ENCODE measurements around the gene DGKG. TPM values are rescaled to one million over a fixed set of nuclear protein-coding genes. Genes with fewer than 3 reads are reported as not detected.

Gene DGKG
- total RNA-seq, 2 experiments from 2014 or later: 0.20 to 0.66 TPM

DNA sequence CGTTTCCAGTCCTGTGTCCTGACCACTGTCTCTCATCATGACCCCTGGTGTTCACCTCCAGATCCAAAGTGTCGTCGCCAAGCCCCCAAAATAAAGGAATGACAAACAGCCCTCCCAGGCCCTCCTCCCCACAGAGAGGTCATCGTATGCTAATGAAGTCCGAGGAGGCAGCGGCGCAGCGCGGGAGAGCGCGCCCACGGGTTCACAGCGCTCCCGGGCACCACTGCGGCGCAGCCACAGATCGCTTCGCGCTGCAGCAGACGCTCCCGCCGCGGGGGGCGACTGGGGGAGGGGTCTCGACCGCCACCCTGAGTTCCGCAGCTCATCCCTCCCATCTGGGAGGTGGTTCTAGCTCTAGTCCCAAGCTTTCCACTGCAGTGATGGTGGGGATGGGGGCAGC is 1.3 kb downstream of the DGKG start:
- H3K27me3 Mint-ChIP-seq: peaks cover 60% of the 10 kb centered on the region
- ATAC-seq (no peak), DNase-seq (no peak)
- no peaks in the 10 kb centered on the region for H3K4me1 Mint-ChIP-seq
- no peaks in the 10 kb centered on the region for H3K9me3 Mint-ChIP-seq (ENCODE audit: low read depth)
- CTCF ChIA-PET: no interaction called here
- H3K4me3 Mint-ChIP-seq: no peak overlapping the region
- no peaks in the 10 kb centered on the region for H3K36me3 Mint-ChIP-seq
- H3K27ac Mint-ChIP-seq: no peak overlapping the region

DNA sequence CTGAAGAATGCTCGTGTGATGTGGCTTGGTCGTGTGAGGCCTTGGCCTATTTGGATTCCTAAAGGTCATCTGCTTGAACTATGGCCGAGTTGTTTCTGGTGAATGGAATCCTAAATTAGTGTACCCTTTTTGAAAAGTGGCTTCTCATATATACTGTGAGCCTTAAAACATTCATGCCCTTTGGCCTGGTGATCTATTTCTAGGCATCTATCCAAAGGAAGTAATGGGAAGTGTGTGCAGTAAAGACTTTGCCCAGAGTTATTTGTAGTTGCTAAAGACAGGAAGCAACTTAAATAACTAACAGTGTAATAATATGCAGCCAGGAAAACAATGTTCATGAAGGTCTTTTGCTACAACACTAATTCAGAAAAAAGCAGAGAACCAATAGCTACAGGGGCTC is 3.0 kb downstream of the DGKG start:
- CTCF ChIA-PET: interaction anchor here (1.3 kb wide), 1 partner anchor 258 kb away, joined by 3 read pairs; no protein-coding TSS in a partner anchor
- Mint-ChIP-seq H3K4me1 (no peaks in the 10 kb centered on the region), H3K27me3 (peaks cover 50% of the 10 kb centered on the region), H3K36me3 (no peaks in the 10 kb centered on the region), H3K27ac (no peak overlapping the region), H3K9me3 (ENCODE audit: low read depth) (no peaks in the 10 kb centered on the region), H3K4me3 (no peak overlapping the region)
- DNase-seq: no peak
- no peak for ATAC-seq

DNA sequence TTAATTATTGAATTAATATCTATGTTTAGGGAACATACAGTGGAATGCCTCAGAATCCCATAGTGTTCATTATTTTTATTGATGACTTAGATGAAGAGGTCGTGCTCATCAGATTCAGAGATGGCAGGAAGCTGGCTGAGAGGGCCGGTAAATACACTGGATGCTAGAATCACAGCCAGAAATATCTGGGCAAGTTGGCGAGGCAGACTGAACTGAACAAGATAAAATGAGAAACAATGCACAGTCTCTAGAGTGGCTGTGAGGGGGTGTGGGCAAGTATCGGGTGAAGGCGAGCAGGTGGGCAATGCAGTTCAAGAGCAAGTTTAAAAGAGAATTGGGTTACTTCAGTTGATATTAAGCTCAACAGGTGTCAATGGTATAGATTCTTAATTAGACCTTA is 5.9 kb downstream of the DGKG start:
- no peak for DNase-seq
- H3K27me3 Mint-ChIP-seq: peaks cover 34% of the 10 kb centered on the region
- no peaks in the 10 kb centered on the region for H3K36me3 Mint-ChIP-seq

DNA sequence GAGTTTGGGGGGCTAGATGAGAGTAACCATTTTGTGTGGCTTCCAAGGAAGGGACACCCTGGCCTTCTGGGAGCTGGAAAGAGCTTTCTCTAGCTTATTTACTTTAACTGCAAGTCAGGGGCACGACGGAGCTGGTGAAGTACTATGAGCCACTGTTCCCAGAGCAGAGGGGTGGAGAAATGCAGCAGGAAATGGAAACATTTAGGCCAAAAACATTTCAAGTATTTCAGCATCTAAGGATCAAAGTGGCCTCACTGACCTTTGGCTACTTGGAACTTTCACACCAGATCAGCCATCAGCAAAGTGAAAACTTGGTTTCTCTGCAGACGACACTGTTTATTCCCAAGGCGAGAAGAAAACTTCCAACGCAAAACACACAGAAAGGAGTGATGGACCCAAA is 7.9 kb downstream of the DGKG start:
- Mint-ChIP-seq H3K27ac (no peak overlapping the region), H3K9me3 (ENCODE audit: low read depth) (no peaks in the 10 kb centered on the region), H3K27me3 (peaks cover 26% of the 10 kb centered on the region), H3K4me3 (no peak overlapping the region), H3K4me1 (no peaks in the 10 kb centered on the region), H3K36me3 (no peaks in the 10 kb centered on the region)
- CTCF ChIA-PET: no interaction called here
- DNase-seq (no peak), ATAC-seq (no peak)

More for the DNA sequence above, 5.9 kb downstream of the DGKG start:
- CTCF ChIA-PET: no interaction called here
- no peaks in the 10 kb centered on the region for H3K4me1 Mint-ChIP-seq
- no peak overlapping the region for H3K4me3 Mint-ChIP-seq
- no peak for ATAC-seq
- H3K9me3 Mint-ChIP-seq (ENCODE audit: low read depth): no peaks in the 10 kb centered on the region
- no peak overlapping the region for H3K27ac Mint-ChIP-seq

GRCh38 chr3:186352369-186352768 is 9.7 kb downstream of the DGKG start:
- H3K27ac Mint-ChIP-seq: no peak overlapping the region
- CTCF ChIA-PET: no interaction called here
- H3K4me3 Mint-ChIP-seq: no peak overlapping the region
- no peaks in the 10 kb centered on the region for H3K36me3 Mint-ChIP-seq
- DNase-seq (no peak), ATAC-seq (no peak)
- H3K9me3 Mint-ChIP-seq (ENCODE audit: low read depth): no peaks in the 10 kb centered on the region
- H3K4me1 Mint-ChIP-seq: no peaks in the 10 kb centered on the region
- H3K27me3 Mint-ChIP-seq: peaks cover 19% of the 10 kb centered on the region

DNA sequence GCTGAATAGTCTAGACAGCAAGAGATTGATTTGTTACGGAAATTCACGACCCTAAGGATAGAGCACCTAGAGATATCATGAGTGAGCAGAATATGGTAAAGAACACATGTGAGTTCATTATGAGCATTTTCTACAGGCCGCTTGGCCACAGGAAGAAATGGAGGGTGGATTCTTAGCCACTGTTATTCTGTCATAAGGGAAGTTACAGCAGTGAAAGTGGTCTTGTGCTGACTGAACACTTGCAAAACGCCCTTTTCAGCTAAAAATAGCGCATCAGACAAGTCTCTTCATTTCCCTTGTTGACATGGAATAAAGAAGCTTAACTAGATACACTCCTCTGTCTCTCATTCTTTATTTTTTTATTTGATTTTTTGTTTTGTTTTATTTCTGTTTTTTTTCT is 19.8 kb downstream of the DGKG start:
- ATAC-seq (no peak), DNase-seq (no peak)
- peaks cover 41% of the 10 kb centered on the region for H3K27me3 Mint-ChIP-seq
- no peaks in the 10 kb centered on the region for H3K9me3 Mint-ChIP-seq (ENCODE audit: low read depth)
- CTCF ChIA-PET: no interaction called here
- H3K36me3 Mint-ChIP-seq: no peaks in the 10 kb centered on the region
- H3K4me1 Mint-ChIP-seq: no peaks in the 10 kb centered on the region
- H3K27ac Mint-ChIP-seq: no peak overlapping the region
- no peak overlapping the region for H3K4me3 Mint-ChIP-seq

DNA sequence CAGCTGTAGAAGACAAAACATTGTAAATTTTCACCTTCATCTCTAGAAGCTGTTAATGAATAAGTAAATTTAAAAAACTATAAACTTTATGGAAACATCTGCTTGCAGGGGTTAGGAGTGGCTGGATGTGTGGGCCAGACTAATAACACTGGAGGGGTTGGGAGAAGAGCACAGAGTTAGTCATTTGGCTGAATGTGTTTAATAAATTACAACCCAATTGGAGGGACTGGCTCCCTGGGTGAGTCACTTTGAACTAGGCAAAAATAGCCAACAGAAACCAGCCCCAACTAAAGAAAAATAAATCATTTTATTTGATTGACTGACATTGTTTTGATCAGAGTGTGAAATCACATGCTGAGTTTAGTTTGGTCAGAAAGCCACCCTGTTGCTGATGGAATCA is 21.8 kb downstream of the DGKG start:
- H3K27ac Mint-ChIP-seq: no peak overlapping the region
- CTCF ChIA-PET: no interaction called here
- H3K4me3 Mint-ChIP-seq: no peak overlapping the region
- no peaks in the 10 kb centered on the region for H3K9me3 Mint-ChIP-seq (ENCODE audit: low read depth)
- no peaks in the 10 kb centered on the region for H3K36me3 Mint-ChIP-seq
- peaks cover 46% of the 10 kb centered on the region for H3K27me3 Mint-ChIP-seq
- DNase-seq: no peak
- no peak for ATAC-seq
- H3K4me1 Mint-ChIP-seq: no peaks in the 10 kb centered on the region

- DNase-seq (no peak), ATAC-seq (no peak)
- Mint-ChIP-seq H3K4me1 (no peaks in the 10 kb centered on the region), H3K9me3 (ENCODE audit: low read depth) (no peaks in the 10 kb centered on the region), H3K27me3 (peaks cover 41% of the 10 kb centered on the region), H3K4me3 (no peak overlapping the region), H3K27ac (no peak overlapping the region), H3K36me3 (no peaks in the 10 kb centered on the region)
- CTCF ChIA-PET: interaction anchor here (1.0 kb wide), 1 partner anchor 28 kb away, joined by 3 read pairs; no protein-coding TSS in a partner anchor
Measured at GRCh38 chr3:186339180-186339918, 22.7 kb downstream of the DGKG start.

GRCh38 chr3:186333256-186333655 is 28.8 kb downstream of the DGKG start:
- CTCF ChIA-PET: no interaction called here

GRCh38 chr3:186330772-186331460 is 31.1 kb downstream of the DGKG start:
- Mint-ChIP-seq H3K36me3 (no peaks in the 10 kb centered on the region), H3K4me1 (no peaks in the 10 kb centered on the region), H3K27me3 (peaks cover 47% of the 10 kb centered on the region), H3K4me3 (no peak overlapping the region), H3K9me3 (ENCODE audit: low read depth) (no peaks in the 10 kb centered on the region), H3K27ac (no peak overlapping the region)
- CTCF ChIA-PET: no interaction called here
- DNase-seq (no peak), ATAC-seq (no peak)

More at GRCh38 chr3:186333256-186333655, 28.8 kb downstream of the DGKG start:
- Mint-ChIP-seq H3K4me3 (no peak overlapping the region), H3K27me3 (peaks cover 48% of the 10 kb centered on the region), H3K36me3 (no peaks in the 10 kb centered on the region), H3K27ac (no peak overlapping the region), H3K4me1 (no peaks in the 10 kb centered on the region), H3K9me3 (ENCODE audit: low read depth) (no peaks in the 10 kb centered on the region)
- DNase-seq (no peak), ATAC-seq (no peak)

GRCh38 chr3:186329589-186329988 is 32.4 kb downstream of the DGKG start:
- H3K4me1 Mint-ChIP-seq: no peaks in the 10 kb centered on the region
- no peaks in the 10 kb centered on the region for H3K36me3 Mint-ChIP-seq
- H3K9me3 Mint-ChIP-seq (ENCODE audit: low read depth): no peaks in the 10 kb centered on the region
- DNase-seq: no peak
- no peak for ATAC-seq
- peaks cover 51% of the 10 kb centered on the region for H3K27me3 Mint-ChIP-seq
- H3K27ac Mint-ChIP-seq: no peak overlapping the region
- CTCF ChIA-PET: no interaction called here
- no peak overlapping the region for H3K4me3 Mint-ChIP-seq

DNA sequence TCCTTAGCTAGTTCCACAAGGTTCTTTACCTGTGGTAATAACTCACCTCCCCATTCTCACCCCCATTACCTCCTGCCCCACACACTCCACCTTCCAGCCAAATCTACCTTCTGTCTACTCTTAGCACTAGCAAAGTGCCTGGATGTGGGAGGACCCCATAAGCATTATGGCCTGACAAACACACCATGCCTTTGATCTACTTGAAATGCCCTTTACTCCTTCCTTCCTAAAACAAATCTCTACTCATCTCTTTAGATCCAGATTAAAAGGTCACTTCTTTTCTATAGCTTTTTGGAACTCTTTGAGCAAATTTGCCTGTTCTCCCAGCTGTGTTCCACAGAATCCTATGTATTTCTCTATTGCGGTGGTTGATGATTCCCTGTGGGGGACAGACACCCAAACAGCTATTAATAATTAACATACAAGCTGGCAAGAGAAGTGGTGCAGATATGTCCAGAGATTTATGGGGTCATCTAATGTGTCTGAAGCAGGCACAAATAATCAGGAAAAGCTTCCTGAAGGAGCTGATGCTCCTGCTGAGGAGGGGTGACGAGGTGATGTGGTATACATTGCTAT is 34.0 kb downstream of the DGKG start:
- CTCF ChIA-PET: no interaction called here
- Mint-ChIP-seq H3K9me3 (ENCODE audit: low read depth) (no peaks in the 10 kb centered on the region), H3K4me1 (no peaks in the 10 kb centered on the region), H3K27me3 (peaks cover 46% of the 10 kb centered on the region), H3K27ac (no peak overlapping the region), H3K36me3 (no peaks in the 10 kb centered on the region), H3K4me3 (no peak overlapping the region)
- DNase-seq (no peak), ATAC-seq (no peak)

- Mint-ChIP-seq H3K27ac (no peak overlapping the region), H3K9me3 (ENCODE audit: low read depth) (no peaks in the 10 kb centered on the region), H3K4me1 (no peaks in the 10 kb centered on the region), H3K4me3 (no peak overlapping the region), H3K36me3 (no peaks in the 10 kb centered on the region), H3K27me3 (peaks cover 22% of the 10 kb centered on the region)
- ATAC-seq: no peak
- CTCF ChIA-PET: no interaction called here
- no peak for DNase-seq
Measured at GRCh38 chr3:186322761-186323160, 39.3 kb downstream of the DGKG start.

DNA sequence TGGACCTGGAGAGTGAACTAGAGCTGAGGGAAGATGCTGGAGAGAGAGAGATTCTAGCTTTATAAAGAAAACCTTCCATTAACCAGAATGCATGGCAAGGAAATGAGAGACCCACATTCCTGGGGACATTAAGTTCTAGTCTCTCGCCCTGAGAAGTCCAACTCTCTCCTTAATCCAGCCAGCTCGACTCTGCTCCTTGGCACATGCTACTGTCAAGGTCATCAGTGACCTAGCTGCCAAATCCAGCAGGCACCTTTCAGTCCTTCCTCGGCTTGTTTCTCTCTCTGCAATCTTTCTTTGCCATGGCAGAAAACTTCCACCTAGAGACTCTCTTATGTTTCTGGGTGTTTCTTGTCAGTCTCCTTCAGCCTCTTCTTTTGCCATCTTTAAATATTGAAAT is 40.3 kb downstream of the DGKG start:
- no peak for DNase-seq
- H3K4me1 Mint-ChIP-seq: no peaks in the 10 kb centered on the region
- no peaks in the 10 kb centered on the region for H3K9me3 Mint-ChIP-seq (ENCODE audit: low read depth)
- no peak overlapping the region for H3K4me3 Mint-ChIP-seq
- H3K36me3 Mint-ChIP-seq: no peaks in the 10 kb centered on the region
- peaks cover 17% of the 10 kb centered on the region for H3K27me3 Mint-ChIP-seq
- CTCF ChIA-PET: no interaction called here
- H3K27ac Mint-ChIP-seq: no peak overlapping the region
- ATAC-seq: no peak
